HepG2 (cell line): ENCODE results near the gene SIN3A. TPM values are rescaled to one million over a fixed set of nuclear protein-coding genes. Genes with fewer than 3 reads are reported as not detected.

Experiments
- FOXC1 ChIP-seq: sonication (generic); formaldehyde crosslinking; IDR thresholded peaks from 2 replicates; pipeline ENCODE4 v1.8.0; 2022; ENCODE audit warnings: mild to moderate bottlenecking, missing genetic modification reagents, borderline replicate concordance
- GATA4 ChIP-seq: sonication (generic); IDR thresholded peaks from 2 replicates; pipeline ENCODE4 v1.6.1; 2016; ENCODE audit warnings: antibody characterized with exemption, low read depth, borderline replicate concordance
- KDM5B ChIP-seq: sonication (generic); formaldehyde crosslinking; IDR thresholded peaks from 2 replicates; pipeline ENCODE4 v1.4.0; 2020; ENCODE audit warnings: missing genetic modification reagents, mild to moderate bottlenecking, borderline replicate concordance
- NFE2 ChIP-seq: sonication (generic); formaldehyde crosslinking; IDR thresholded peaks from 2 replicates; pipeline ENCODE4 v1.4.0; 2020; ENCODE audit warnings: missing genetic modification reagents
- NKX3-1 ChIP-seq: sonication (generic); formaldehyde crosslinking; IDR thresholded peaks from 2 replicates; pipeline ENCODE4 v1.5.0; 2020; ENCODE audit warnings: missing genetic modification reagents
- NR2F2 ChIP-seq: IDR thresholded peaks from 2 replicates; pipeline ENCODE4 v1.6.1; 2012; ENCODE audit warnings: low read depth, inconsistent platforms, borderline replicate concordance
- RAD51 ChIP-seq: fragments of 450-650 bp; IDR thresholded peaks from 2 replicates; pipeline ENCODE4 v1.6.1; 2016; ENCODE audit warnings: borderline replicate concordance
- XBP1 ChIP-seq: sonication (generic); formaldehyde crosslinking; IDR thresholded peaks from 2 replicates; pipeline ENCODE4 v1.5.0; 2020; ENCODE audit warnings: missing genetic modification reagents
- ZBTB10 ChIP-seq: sonication (generic); formaldehyde crosslinking; IDR thresholded peaks from 2 replicates; pipeline ENCODE4 v1.4.0; 2020; ENCODE audit warnings: missing genetic modification reagents, borderline replicate concordance
- ZFP36 ChIP-seq: fragments of 150-350 bp; IDR thresholded peaks from 2 replicates; pipeline ENCODE4 v1.6.1; 2018; ENCODE audit warnings: borderline replicate concordance, low read length, low read depth; ENCODE audit not compliant: partially characterized antibody
- ZKSCAN1 ChIP-seq: fragments of 150-350 bp; IDR thresholded peaks from 2 replicates; pipeline ENCODE4 v1.6.1; 2014; ENCODE audit warnings: low read length
- ZNF10 ChIP-seq: sonication (generic); formaldehyde crosslinking; IDR thresholded peaks from 2 replicates; pipeline ENCODE4 v1.4.0; 2020; ENCODE audit warnings: mild to moderate bottlenecking, low read depth, missing genetic modification reagents, borderline replicate concordance
- ZNF280D ChIP-seq: sonication (generic); formaldehyde crosslinking; IDR thresholded peaks from 2 replicates; pipeline ENCODE4 v1.5.1; 2020; ENCODE audit warnings: mild to moderate bottlenecking, missing genetic modification reagents
- ZNF513 ChIP-seq: sonication (generic); formaldehyde crosslinking; conservative IDR thresholded peaks from 2 replicates; pipeline ENCODE4 v1.5.0; 2020; ENCODE audit warnings: missing genetic modification reagents
- ZNF567 ChIP-seq: sonication (generic); formaldehyde crosslinking; IDR thresholded peaks from 2 replicates; pipeline ENCODE4 v1.8.1; 2023; ENCODE audit warnings: mild to moderate bottlenecking, missing genetic modification reagents, borderline replicate concordance
- ZNF710 ChIP-seq: sonication (generic); formaldehyde crosslinking; IDR thresholded peaks from 2 replicates; pipeline ENCODE4 v1.5.0; 2020; ENCODE audit warnings: mild to moderate bottlenecking, missing genetic modification reagents, borderline replicate concordance
- ZNF713 ChIP-seq: sonication (generic); formaldehyde crosslinking; IDR thresholded peaks from 2 replicates; pipeline ENCODE4 v1.4.0; 2020; ENCODE audit warnings: mild to moderate bottlenecking, missing genetic modification reagents
- ZNF761 ChIP-seq: sonication (generic); formaldehyde crosslinking; conservative IDR thresholded peaks from 2 replicates; pipeline ENCODE4 v1.4.0; 2020; ENCODE audit warnings: mild to moderate bottlenecking, missing genetic modification reagents
- ZNF781 ChIP-seq: sonication (generic); formaldehyde crosslinking; IDR thresholded peaks from 2 replicates; pipeline ENCODE4 v1.5.1; 2020; ENCODE audit warnings: borderline replicate concordance, mild to moderate bottlenecking, missing genetic modification reagents; ENCODE audit errors: not compliant biosample characterization
- polyA plus RNA-seq, 8 experiments: library from polyadenylated mRNA; depleted of rRNA in 3 of 8; stranded (reverse) in 7 of 8; unstranded in 1 of 8; fragments of >200 nt; fragmentation: Illumina TruSeq in 4 of 8; extraction: Trizol in 4 of 8; gene quantifications; 2 replicates each; pipeline versions ENCODE4 v1.2.1 to v1.2.3, GENCODE V29; 2011 to 2016; ENCODE audit warnings: low read depth in 4 of 8, missing spikeins in 1 of 8, mixed read lengths in 1 of 8; ENCODE audit not compliant: insufficient read depth in 1 of 8
- total RNA-seq, 5 experiments: library from RNA; depleted of rRNA; stranded (reverse); fragments of >200 nt; fragmentation: Illumina TruSeq; extraction: Trizol; gene quantifications; 2 replicates each; pipeline ENCODE4 v1.2.3, GENCODE V29; 2016; ENCODE audit warnings: low read depth in 1 of 5

Gene SIN3A
- total and polyA plus RNA-seq, 2 of the 13 experiments (the other 11 are each of a cell fraction or from before 2014, with no cell fraction given), result 16.1 to 28.1 TPM

GRCh38 chr15:75347222-75348033 lies 104.1 kb downstream of the SIN3A start (continued):
- peak; percentile 33; the same call in 1 of the 2 replicates for TF ChIP-seq ZNF710 (CRISPR knock-in tag)
- TF ChIP-seq ZKSCAN1, result no peak
- TF ChIP-seq ZNF513, result no peak
- 0 out of 2 replicates have a peak, but pooled peaks have one; percentile 41 for TF ChIP-seq NKX3-1 (CRISPR knock-in tag)
- TF ChIP-seq FOXC1, result no peak
- no peak for TF ChIP-seq NFE2
- TF ChIP-seq NR2F2, result no peak
- TF ChIP-seq ZNF280D (CRISPR knock-in tag), result no peak
- no peak for TF ChIP-seq ZNF10
- 0 out of 2 replicates have a peak, but pooled peaks have one; percentile 56 for TF ChIP-seq XBP1 (CRISPR knock-in tag)
- 0 out of 2 replicates have a peak, but pooled peaks have one; percentile 22 for TF ChIP-seq GATA4
- TF ChIP-seq KDM5B (CRISPR knock-in tag), result peak; percentile 69; the same call in 1 of the 2 replicates
- no peak for TF ChIP-seq ZNF761
- TF ChIP-seq RAD51, result no peak
- no peak for TF ChIP-seq ZNF567 (CRISPR knock-in tag)
- peak; percentile 79; the same call in 1 of the 2 replicates for TF ChIP-seq ZBTB10
- no peak for TF ChIP-seq ZNF713 (CRISPR knock-in tag)
- no peak for TF ChIP-seq ZFP36
- no peak for TF ChIP-seq ZNF781
